GM12865 (cell line): ENCODE data around the gene PCCA.

Source experiments
- DNase-seq: peaks from one replicate; pipeline ENCODE4 v3.0.0; 2010; ENCODE audit warnings: low read depth
- H3K4me3 ChIP-seq: 2 replicates; pipeline ENCODE4 v1.5.1; 2011; ENCODE audit warnings: mild to moderate bottlenecking, low read depth, low read length, control low read depth
- TF ChIP-seq, protein P1 (sequence below): IDR thresholded peaks from 2 replicates; pipeline ENCODE4 v1.5.1; 2011; ENCODE audit warnings: low read length, control low read depth, low read depth, inconsistent platforms; ENCODE audit not compliant: insufficient read depth; ENCODE audit errors: missing control alignments

Gene PCCA

DNA sequence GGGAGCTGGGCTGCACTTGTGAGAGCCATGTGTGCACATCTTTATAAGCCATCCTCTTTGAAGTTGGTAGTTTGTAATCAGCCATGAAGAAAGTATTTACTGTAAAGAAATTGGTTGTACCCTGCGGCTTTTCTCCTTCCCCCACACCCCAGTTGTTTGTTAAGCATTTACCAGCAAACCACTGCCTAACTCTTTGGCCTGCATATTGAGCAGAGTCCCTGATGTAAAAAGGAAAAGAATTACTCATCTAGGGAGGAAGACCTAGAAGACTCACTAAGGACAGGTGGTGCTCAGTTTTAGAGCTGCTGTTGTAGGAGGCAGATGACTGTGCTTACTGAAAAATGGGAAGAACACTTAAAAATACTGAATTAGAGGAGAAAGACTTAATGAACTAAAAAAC is 245.3 kb downstream of the PCCA start:
- TF ChIP-seq, protein P1, sequence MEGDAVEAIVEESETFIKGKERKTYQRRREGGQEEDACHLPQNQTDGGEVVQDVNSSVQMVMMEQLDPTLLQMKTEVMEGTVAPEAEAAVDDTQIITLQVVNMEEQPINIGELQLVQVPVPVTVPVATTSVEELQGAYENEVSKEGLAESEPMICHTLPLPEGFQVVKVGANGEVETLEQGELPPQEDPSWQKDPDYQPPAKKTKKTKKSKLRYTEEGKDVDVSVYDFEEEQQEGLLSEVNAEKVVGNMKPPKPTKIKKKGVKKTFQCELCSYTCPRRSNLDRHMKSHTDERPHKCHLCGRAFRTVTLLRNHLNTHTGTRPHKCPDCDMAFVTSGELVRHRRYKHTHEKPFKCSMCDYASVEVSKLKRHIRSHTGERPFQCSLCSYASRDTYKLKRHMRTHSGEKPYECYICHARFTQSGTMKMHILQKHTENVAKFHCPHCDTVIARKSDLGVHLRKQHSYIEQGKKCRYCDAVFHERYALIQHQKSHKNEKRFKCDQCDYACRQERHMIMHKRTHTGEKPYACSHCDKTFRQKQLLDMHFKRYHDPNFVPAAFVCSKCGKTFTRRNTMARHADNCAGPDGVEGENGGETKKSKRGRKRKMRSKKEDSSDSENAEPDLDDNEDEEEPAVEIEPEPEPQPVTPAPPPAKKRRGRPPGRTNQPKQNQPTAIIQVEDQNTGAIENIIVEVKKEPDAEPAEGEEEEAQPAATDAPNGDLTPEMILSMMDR, result no peak
- no peak for DNase-seq
- H3K4me3 ChIP-seq, result no peak overlapping the region

DNA sequence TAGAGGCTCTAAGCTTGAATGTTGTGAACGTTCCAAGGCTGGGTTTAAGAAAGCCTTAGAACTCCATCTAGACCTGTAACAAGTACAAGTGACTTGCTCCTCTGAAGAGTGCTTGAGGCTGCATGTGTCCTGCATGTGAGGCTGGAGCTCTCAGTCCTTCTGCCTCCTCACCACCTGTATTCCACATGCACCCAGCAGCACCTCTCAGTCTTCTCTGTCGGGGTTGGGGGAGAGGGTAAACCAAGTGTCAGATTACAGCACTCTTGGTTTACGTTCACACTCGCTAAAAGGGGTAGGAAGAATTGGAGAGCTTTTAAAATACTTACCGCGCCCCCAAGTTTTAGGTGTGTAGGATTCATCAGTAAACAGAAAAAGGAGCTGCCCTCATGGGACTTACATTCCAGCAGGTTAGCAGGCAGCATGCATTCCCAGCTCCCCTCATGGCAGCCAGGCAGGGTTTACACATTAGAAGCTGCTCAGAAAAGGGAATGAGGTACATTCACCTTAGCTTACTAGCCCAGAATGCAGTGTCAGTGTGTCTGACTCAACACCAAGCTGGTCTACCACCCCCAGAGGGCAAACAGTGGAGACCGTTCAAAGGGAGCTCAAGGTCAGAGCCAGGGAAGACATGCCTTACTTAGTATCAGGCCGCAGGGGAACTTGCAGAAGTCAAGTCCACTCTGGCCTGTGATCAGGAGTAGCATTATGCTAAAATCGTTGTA is 248.1 kb downstream of the PCCA start:
- H3K4me3 ChIP-seq, result no peak overlapping the region
- no peak for DNase-seq
- TF ChIP-seq, protein P1, result no peak

DNA sequence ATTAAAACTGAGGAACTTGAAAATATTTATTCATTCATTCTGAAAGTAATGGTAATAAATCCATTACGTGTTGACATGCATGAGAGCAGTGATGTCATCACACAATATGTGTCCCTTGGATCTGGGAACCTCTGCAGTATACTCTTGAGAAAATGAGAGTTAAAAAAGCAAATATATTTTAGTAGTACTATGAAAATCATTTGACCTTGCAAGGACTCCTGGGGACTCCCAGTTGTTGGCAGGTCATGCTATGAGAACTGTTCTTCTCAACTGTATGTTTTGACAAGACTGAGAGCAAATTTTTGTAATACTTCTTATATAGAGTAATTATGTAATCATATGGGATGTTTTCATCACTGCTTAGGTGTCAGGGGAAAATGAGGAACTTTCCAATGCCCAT is 249.4 kb downstream of the PCCA start:
- no peak for DNase-seq
- TF ChIP-seq, protein P1, result no peak
- no peak overlapping the region for H3K4me3 ChIP-seq

DNA sequence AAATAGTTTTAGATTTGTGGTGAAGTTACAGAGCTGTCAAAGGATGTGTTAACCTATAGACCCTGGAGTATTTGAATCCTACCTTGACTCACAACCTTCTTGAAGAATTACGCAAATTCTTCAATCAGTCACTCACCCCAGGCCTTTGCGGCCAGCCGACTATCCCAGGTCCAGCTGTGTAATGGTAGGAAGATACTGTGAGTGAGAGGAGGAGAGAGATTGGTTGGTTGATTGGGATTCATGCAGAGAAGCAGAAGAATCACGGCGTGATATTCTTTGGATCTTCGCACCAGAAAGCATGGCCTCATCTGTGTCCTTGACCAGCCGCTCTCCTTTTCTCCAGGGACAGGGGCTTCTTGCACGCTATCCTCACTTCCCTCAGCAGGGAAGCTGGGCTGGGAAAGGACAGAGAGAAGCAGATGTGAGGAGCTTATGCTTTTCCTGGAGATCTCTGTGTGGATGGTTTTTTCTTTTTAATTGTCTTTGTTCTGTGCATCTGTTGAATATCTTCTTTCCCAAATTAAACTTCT is 250.6 kb downstream of the PCCA start:
- no peak overlapping the region for H3K4me3 ChIP-seq
- TF ChIP-seq, protein P1, result no peak
- no peak for DNase-seq

DNA sequence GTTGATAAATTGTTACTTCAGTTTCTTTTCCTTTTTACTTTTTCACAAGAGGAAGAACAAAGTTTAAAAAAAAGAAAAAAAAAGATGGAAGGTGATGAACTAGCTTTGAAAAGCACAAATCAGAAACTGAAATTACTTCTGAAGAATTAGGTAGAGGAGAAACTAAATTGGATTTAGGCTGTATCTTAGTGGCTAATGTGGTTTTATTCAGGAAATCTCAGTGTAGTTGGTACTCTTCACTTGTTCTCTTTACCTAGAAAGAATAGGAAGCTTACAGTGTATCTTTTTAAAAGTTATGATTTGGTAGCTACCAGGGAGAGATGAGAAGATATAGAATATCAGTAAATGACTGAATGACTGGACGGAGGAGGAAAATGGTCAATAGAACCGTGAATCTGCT is 252.0 kb downstream of the PCCA start:
- no peak for DNase-seq
- no peak overlapping the region for H3K4me3 ChIP-seq
- TF ChIP-seq, protein P1, result no peak

DNA sequence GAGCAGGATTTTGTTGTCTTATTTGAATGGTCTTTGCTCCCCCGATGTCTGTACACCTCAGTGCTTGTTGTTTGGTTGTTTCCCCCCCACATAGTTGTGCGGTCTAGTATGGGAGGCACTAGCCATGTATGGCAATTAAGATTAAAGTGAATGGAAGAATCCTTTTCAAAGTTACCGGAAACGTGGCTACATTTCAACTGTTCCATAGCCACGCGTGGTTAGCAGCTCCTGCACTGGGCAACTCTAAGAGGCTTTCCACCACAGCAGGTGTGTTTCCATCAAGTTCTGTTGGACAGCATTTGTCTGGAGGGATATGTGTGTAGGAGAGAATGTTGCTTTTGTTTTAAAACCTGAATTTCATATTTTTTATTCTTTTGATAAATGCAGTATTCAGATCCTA is 252.4 kb downstream of the PCCA start:
- TF ChIP-seq, protein P1, result no peak
- H3K4me3 ChIP-seq, result no peak overlapping the region
- DNase-seq, result no peak

DNA sequence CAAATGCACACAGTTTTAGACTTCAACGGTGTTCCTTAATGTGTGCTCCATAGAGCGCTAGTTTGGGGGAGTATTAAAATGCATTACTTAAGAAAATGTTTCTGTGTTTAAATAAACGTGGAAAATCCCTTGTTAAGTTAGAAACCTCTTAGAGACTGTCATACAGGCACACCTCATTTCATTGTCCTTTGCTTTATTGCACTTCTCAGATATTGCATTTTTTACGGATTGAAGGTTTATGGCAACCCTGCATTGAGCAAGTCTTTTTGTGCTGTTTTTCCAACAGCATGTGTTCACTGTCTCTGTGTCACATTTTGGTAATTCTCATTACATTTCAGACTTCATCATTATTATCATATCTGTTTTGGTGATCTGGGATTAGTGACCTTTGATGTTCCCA is 255.7 kb downstream of the PCCA start:
- TF ChIP-seq, protein P1, result no peak
- no peak overlapping the region for H3K4me3 ChIP-seq
- no peak for DNase-seq
